NCI-H774 (cell line): ENCODE results near the gene LSAMP.

Experiments
- DNase-seq: peaks from one replicate; lab custom pipeline; 2025; lab: John Stamatoyannopoulos, UW

The LSAMP gene

GRCh38 chr3:116445311-116445841 is at the start of gene LSAMP:
TSS of gene LSAMP (minus strand) at chr3:116445487.
- no peak for DNase-seq

- no peak for DNase-seq
Measured at GRCh38 chr3:116492379-116492778, 47.1 kb upstream of the LSAMP start.

GRCh38 chr3:116483135-116483534 is 37.8 kb upstream of the LSAMP start:
- DNase-seq = no peak

GRCh38 chr3:116476691-116477090 is 31.4 kb upstream of the LSAMP start:
- no peak for DNase-seq

GRCh38 chr3:116474801-116475200 is 29.5 kb upstream of the LSAMP start:
- no peak for DNase-seq

GRCh38 chr3:116474032-116474780 is 28.9 kb upstream of the LSAMP start:
- peak; percentile 80 for DNase-seq

- DNase-seq = no peak
Measured at GRCh38 chr3:116473602-116474001, 28.3 kb upstream of the LSAMP start.

- no peak for DNase-seq
Measured at GRCh38 chr3:116470605-116471197, 25.4 kb upstream of the LSAMP start.

- no peak for DNase-seq
Measured at GRCh38 chr3:116469546-116469945, 24.3 kb upstream of the LSAMP start.

- no peak for DNase-seq
Measured at GRCh38 chr3:116464276-116464798, 19.1 kb upstream of the LSAMP start.

- no peak for DNase-seq
Measured at GRCh38 chr3:116453666-116454346, 8.5 kb upstream of the LSAMP start.

- DNase-seq = no peak
Measured at GRCh38 chr3:116449546-116450350, 4.5 kb upstream of the LSAMP start.

- DNase-seq = no peak
Measured at GRCh38 chr3:116445990-116446389, 703 bp upstream of the LSAMP start.

GRCh38 chr3:116444819-116445310 is 422 bp downstream of the LSAMP start:
- no peak for DNase-seq

GRCh38 chr3:116444115-116444747 is 1.1 kb downstream of the LSAMP start:
- no peak for DNase-seq

GRCh38 chr3:116443191-116443661 is 2.1 kb downstream of the LSAMP start:
- DNase-seq = no peak

GRCh38 chr3:116442331-116443021 is 2.8 kb downstream of the LSAMP start:
- no peak for DNase-seq

- no peak for DNase-seq
Measured at GRCh38 chr3:116441652-116442051, 3.6 kb downstream of the LSAMP start.

- DNase-seq = no peak
Measured at GRCh38 chr3:116440196-116440595, 5.1 kb downstream of the LSAMP start.

GRCh38 chr3:116433552-116433951 is 11.7 kb downstream of the LSAMP start:
- DNase-seq = no peak
